Stomach (tissue), 9 donors: ENCODE measurements around the gene DSTYK. TPM values are rescaled to one million over a fixed set of nuclear protein-coding genes. Genes with fewer than 3 reads are reported as not detected.

ENCODE experiments used
- DNase-seq, 2 donors: peaks; one replicate each; pipeline versions ENCODE4 v3.0.0 to v3.0.0-alpha.2; 2013 to 2019
- H3K27ac ChIP-seq, 5 donors: fragments of 200-600 bp in 4 of 5; sonication (generic) in 4 of 5; one replicate each; pipeline ENCODE4 v1.5.1; 2013 to 2019; ENCODE audit warnings: mild to moderate bottlenecking in 1 of 5, moderate library complexity in 1 of 5
- H3K27me3 ChIP-seq, 3 donors: fragments of 200-600 bp; sonication (generic); one replicate each; pipeline ENCODE4 v1.5.1; 2017 to 2019; ENCODE audit warnings: mixed run types in 1 of 3
- H3K36me3 ChIP-seq, 4 donors: fragments of 200-600 bp; sonication (generic); 1 replicate in 3 of 4; 2 replicates in 1 of 4; pipeline ENCODE4 v1.5.1; 2016 to 2019
- H3K4me1 ChIP-seq, 4 donors: fragments of 200-600 bp; sonication (generic); one replicate each; pipeline ENCODE4 v1.5.1; 2016 to 2019
- H3K4me3 ChIP-seq, 4 donors: fragments of 200-600 bp; sonication (generic) in 3 of 4; one replicate each; pipeline ENCODE4 v1.5.1; 2016 to 2019; ENCODE audit warnings: mild to moderate bottlenecking in 1 of 4
- H3K9me3 ChIP-seq, 4 donors: fragments of 200-600 bp; sonication (generic); one replicate each; pipeline ENCODE4 v1.5.1; 2016 to 2019
- EP300 ChIP-seq: sonication (generic); formaldehyde crosslinking; IDR thresholded peaks from one replicate; pipeline ENCODE4 v1.6.1; 2017; ENCODE audit warnings: antibody characterized with exemption
- POLR2A ChIP-seq, 4 donors: fragments of 450-650 bp; IDR thresholded peaks; one replicate each; pipeline ENCODE4 v1.6.1; 2016; ENCODE audit warnings: antibody characterized with exemption in 4 of 4, control low read depth in 2 of 4, mild to moderate bottlenecking in 1 of 4, moderate library complexity in 1 of 4
- POLR2AphosphoS5 ChIP-seq, 3 donors: sonication (generic); formaldehyde crosslinking; IDR thresholded peaks; one replicate each; pipeline ENCODE4 v1.6.1; 2016; ENCODE audit warnings: antibody characterized with exemption in 3 of 3
- WGBS, 5 donors: extraction: QIAGEN DNeasy Blood & Tissue Kit in 3 of 5; methylation state at CpG; one replicate each; pipeline versions ENCODE4 v1.1.5 to v1.1.7; 2013 to 2018; 5-methylcytosine and 5-hydroxymethylcytosine counted together
- intact Hi-C: fragments of 100-400 bp; cut with DNase I; formaldehyde crosslinking; loops from one replicate; pipeline ENCODE4 v1.15.1; 2023; ENCODE audit warnings: low total_unique reads
- polyA plus RNA-seq, 3 donors: library from polyadenylated mRNA; stranded (reverse); fragments of 200-250 nt; gene quantifications; one replicate each; pipeline ENCODE4 v1.2.3, GENCODE V29; 2013
- total RNA-seq, 5 donors: library from RNA; depleted of rRNA; stranded (reverse); fragments of >200 nt; gene quantifications; one replicate each; pipeline versions ENCODE4 v1.1.0 to v1.2.3, GENCODE V29; 2014 to 2016
- TF ChIP-seq, protein P1 (sequence below), 7 experiments: fragments of 450-650 bp in 4 of 7; fragments of 200-600 bp in 3 of 7; sonication (generic) in 3 of 7; IDR thresholded peaks; one replicate each; pipeline ENCODE4 v1.5.1; 2016 to 2019; ENCODE audit warnings: antibody characterized with exemption in 7 of 7, control low read depth in 2 of 7, mild to moderate bottlenecking in 1 of 7
- donor health status: healthy with polysubstance abuse.
- donor health status: Bipolar disorder and iron deficiency.
- donor health status: healthy.

Gene DSTYK
- total and polyA plus RNA-seq, 8 donors, result 2.4 to 15.2 (median 3.4) TPM

GRCh38 chr1:205220421-205220820 lies 8.9 kb upstream of the DSTYK start:
- intact Hi-C loops, result no loop called here
- 65 to 75% (median 70%) methylated on average over 2 of the region's 2 CpGs for WGBS, 5 donors
- Histone ChIP-seq H3K4me3 (no peak overlapping the region), H3K36me3 (no peaks in the 10 kb centered on the region), H3K4me1 (no peaks in the 10 kb centered on the region), H3K27ac (no peak overlapping the region), H3K9me3 (no peaks in the 10 kb centered on the region), H3K27me3 (no peaks in the 10 kb centered on the region)
- TF ChIP-seq POLR2AphosphoS5 (IDR thresholded peaks at IDR 0.05) (no peak), POLR2A (IDR thresholded peaks at IDR 0.05) (no peak), EP300 (no peak)
- TF ChIP-seq, protein P1, sequence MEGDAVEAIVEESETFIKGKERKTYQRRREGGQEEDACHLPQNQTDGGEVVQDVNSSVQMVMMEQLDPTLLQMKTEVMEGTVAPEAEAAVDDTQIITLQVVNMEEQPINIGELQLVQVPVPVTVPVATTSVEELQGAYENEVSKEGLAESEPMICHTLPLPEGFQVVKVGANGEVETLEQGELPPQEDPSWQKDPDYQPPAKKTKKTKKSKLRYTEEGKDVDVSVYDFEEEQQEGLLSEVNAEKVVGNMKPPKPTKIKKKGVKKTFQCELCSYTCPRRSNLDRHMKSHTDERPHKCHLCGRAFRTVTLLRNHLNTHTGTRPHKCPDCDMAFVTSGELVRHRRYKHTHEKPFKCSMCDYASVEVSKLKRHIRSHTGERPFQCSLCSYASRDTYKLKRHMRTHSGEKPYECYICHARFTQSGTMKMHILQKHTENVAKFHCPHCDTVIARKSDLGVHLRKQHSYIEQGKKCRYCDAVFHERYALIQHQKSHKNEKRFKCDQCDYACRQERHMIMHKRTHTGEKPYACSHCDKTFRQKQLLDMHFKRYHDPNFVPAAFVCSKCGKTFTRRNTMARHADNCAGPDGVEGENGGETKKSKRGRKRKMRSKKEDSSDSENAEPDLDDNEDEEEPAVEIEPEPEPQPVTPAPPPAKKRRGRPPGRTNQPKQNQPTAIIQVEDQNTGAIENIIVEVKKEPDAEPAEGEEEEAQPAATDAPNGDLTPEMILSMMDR (IDR thresholded peaks at IDR 0.05), result no peak
- no peak for DNase-seq

- no peak overlapping the region for H3K27ac ChIP-seq
- H3K4me3 ChIP-seq, result no peak overlapping the region
- no peaks in the 10 kb centered on the region for H3K27me3 ChIP-seq
- TF ChIP-seq POLR2AphosphoS5 (IDR thresholded peaks at IDR 0.05), result no peak
- TF ChIP-seq EP300, result no peak
- TF ChIP-seq POLR2A (IDR thresholded peaks at IDR 0.05), result no peak
- TF ChIP-seq, protein P1 (IDR thresholded peaks at IDR 0.05), result no peak
- 56 to 94% (median 85%) methylated on average over 3 of the region's 3 CpGs for WGBS, 5 donors
- no peaks in the 10 kb centered on the region for H3K36me3 ChIP-seq
- peaks cover 0 to 2% (median 0%) of the 10 kb centered on the region in 4 donors for H3K4me1 ChIP-seq
- intact Hi-C loops, result no loop called here
- H3K9me3 ChIP-seq, result no peaks in the 10 kb centered on the region
- no peak for DNase-seq
Measured at GRCh38 chr1:205217418-205217817, 5.9 kb upstream of the DSTYK start.

- no peak for DNase-seq
- Histone ChIP-seq H3K4me1 (peaks cover 0 to 10% (median 3%) of the 10 kb centered on the region in 4 donors), H3K4me3 (no peak overlapping the region), H3K36me3 (no peaks in the 10 kb centered on the region), H3K9me3 (no peaks in the 10 kb centered on the region), H3K27me3 (no peaks in the 10 kb centered on the region), H3K27ac (no peak overlapping the region)
- TF ChIP-seq POLR2A (IDR thresholded peaks at IDR 0.05) (no peak), EP300 (no peak), POLR2AphosphoS5 (IDR thresholded peaks at IDR 0.05) (no peak)
- TF ChIP-seq, protein P1 (IDR thresholded peaks at IDR 0.05), result no peak
- intact Hi-C loops, result no loop called here
- 61 to 87% (median 76%) methylated on average over 4 of the region's 4 CpGs for WGBS, 5 donors
Measured at GRCh38 chr1:205216588-205216987, 5.1 kb upstream of the DSTYK start.

GRCh38 chr1:205214756-205215155 lies 3.3 kb upstream of the DSTYK start:
- no peaks in the 10 kb centered on the region for H3K36me3 ChIP-seq
- no peaks in the 10 kb centered on the region for H3K9me3 ChIP-seq
- TF ChIP-seq EP300 (no peak), POLR2AphosphoS5 (IDR thresholded peaks at IDR 0.05) (no peak), POLR2A (IDR thresholded peaks at IDR 0.05) (no peak)
- TF ChIP-seq, protein P1 (IDR thresholded peaks at IDR 0.05), result no peak
- no peak for DNase-seq
- H3K27ac ChIP-seq, result no peak overlapping the region
- H3K27me3 ChIP-seq, result no peaks in the 10 kb centered on the region
- no peak overlapping the region for H3K4me3 ChIP-seq
- peaks cover 8 to 19% (median 13%) of the 10 kb centered on the region in 4 donors for H3K4me1 ChIP-seq
- intact Hi-C loops, result no loop called here
- WGBS, 5 donors, result 36 to 53% (median 48%) methylated on average over 1 of the region's 1 CpG
